WTC11 (cell line): ENCODE results near the gene CRTC2. TPM values are rescaled to one million over a fixed set of nuclear protein-coding genes. Genes with fewer than 3 reads are reported as not detected.
A peak's percentile ranks its signal among the peaks of the same experiment; 100 is the strongest.

ENCODE experiments used
- ATAC-seq: fragments of 200-7000 bp; cut with Tn5 transposase; 2 replicates; pipeline ENCODE4 v1.10.0; 2021; ENCODE audit warnings: mild to moderate bottlenecking, moderate library complexity
- CTCF ChIA-PET: fragments of 300-600 bp; sonication (Branson Sonifier 250); formaldehyde crosslinking; loops from one replicate; lab custom pipeline; 2021; ENCODE audit warnings: antibody characterized with exemption; lab: Charles Lee
- POLR2A ChIA-PET: fragments of 350-600 bp; sonication (Branson Sonifier 250); formaldehyde crosslinking; loops from one replicate; lab custom pipeline; 2021; ENCODE audit warnings: antibody characterized with exemption; lab: Charles Lee
- DNase-seq: peaks from one replicate; pipeline ENCODE4 v3.0.0; 2021; ENCODE audit warnings: low spot score
- H3K27ac Mint-ChIP-seq: 2 replicates; pipeline ENCODE4 v1.8.0; 2021; ENCODE audit warnings: mixed read lengths
- H3K27me3 Mint-ChIP-seq: 2 replicates; pipeline ENCODE4 v1.8.0; 2021; ENCODE audit warnings: low read depth, mild to moderate bottlenecking, moderate library complexity, mixed read lengths
- H3K36me3 Mint-ChIP-seq: 2 replicates; pipeline ENCODE4 v1.8.0; 2021; ENCODE audit warnings: mixed read lengths
- H3K4me1 Mint-ChIP-seq: 2 replicates; pipeline ENCODE4 v1.8.0; 2022; ENCODE audit warnings: mixed read lengths
- H3K4me3 Mint-ChIP-seq: 2 replicates; pipeline ENCODE4 v1.8.0; 2021; ENCODE audit warnings: mild to moderate bottlenecking, moderate library complexity, mixed read lengths
- H3K9me3 Mint-ChIP-seq: 2 replicates; pipeline ENCODE4 v1.8.0; 2021; ENCODE audit warnings: mixed read lengths
- CBFB ChIP-seq: sonication (generic); formaldehyde crosslinking; IDR thresholded peaks from 2 replicates; pipeline ENCODE4 v1.8.1; 2022; ENCODE audit warnings: mild to moderate bottlenecking, low read depth, missing genetic modification reagents
- FOXP1 ChIP-seq: sonication (generic); formaldehyde crosslinking; IDR thresholded peaks from 2 replicates; pipeline ENCODE4 v1.8.0; 2022; ENCODE audit warnings: missing genetic modification reagents, mild to moderate bottlenecking, moderate library complexity, borderline replicate concordance
- IRF1 ChIP-seq: sonication (generic); formaldehyde crosslinking; IDR thresholded peaks from 2 replicates; pipeline ENCODE4 v1.8.0; 2023; ENCODE audit warnings: missing genetic modification reagents
- JAZF1 ChIP-seq: fragments of 250-450 bp; sonication (Bioruptor Pico); IDR thresholded peaks from 2 replicates; pipeline ENCODE4 v1.9.0; 2021; ENCODE audit warnings: moderate library complexity, mild to moderate bottlenecking, inconsistent platforms
- KAT7 ChIP-seq: sonication (generic); formaldehyde crosslinking; IDR thresholded peaks from 2 replicates; pipeline ENCODE4 v1.8.1; 2023; ENCODE audit warnings: missing genetic modification reagents, mild to moderate bottlenecking, borderline replicate concordance
- NFYB ChIP-seq: sonication (generic); formaldehyde crosslinking; conservative IDR thresholded peaks from 2 replicates; pipeline ENCODE4 v1.8.0; 2022; ENCODE audit warnings: low read depth, missing genetic modification reagents
- PRRX2 ChIP-seq: fragments of 250-450 bp; sonication (Bioruptor Pico); IDR thresholded peaks from 2 replicates; pipeline ENCODE4 v1.8.0; 2021; ENCODE audit warnings: mild to moderate bottlenecking
- RORB ChIP-seq: fragments of 250-450 bp; sonication (Bioruptor Pico); IDR thresholded peaks from 2 replicates; pipeline ENCODE4 v1.9.0; 2021; ENCODE audit warnings: mild to moderate bottlenecking
- SP1 ChIP-seq: sonication (generic); formaldehyde crosslinking; conservative IDR thresholded peaks from 2 replicates; pipeline ENCODE4 v1.8.1; 2022; ENCODE audit warnings: missing genetic modification reagents
- STAT6 ChIP-seq: sonication (generic); formaldehyde crosslinking; conservative IDR thresholded peaks from 2 replicates; pipeline ENCODE4 v1.8.1; 2023; ENCODE audit warnings: mild to moderate bottlenecking, low read depth, missing genetic modification reagents, moderate library complexity
- TP53 ChIP-seq: sonication (generic); formaldehyde crosslinking; IDR thresholded peaks from 2 replicates; pipeline ENCODE4 v1.8.1; 2023; ENCODE audit warnings: mild to moderate bottlenecking, missing genetic modification reagents
- USF2 ChIP-seq: sonication (generic); formaldehyde crosslinking; IDR thresholded peaks from 2 replicates; pipeline ENCODE4 v1.8.1; 2023; ENCODE audit warnings: mild to moderate bottlenecking, missing genetic modification reagents, moderate library complexity
- ZNF416 ChIP-seq: fragments of 250-450 bp; sonication (Bioruptor Pico); IDR thresholded peaks from 2 replicates; pipeline ENCODE4 v1.9.0; 2021; ENCODE audit warnings: mild to moderate bottlenecking, inconsistent platforms
- ZNF425 ChIP-seq: fragments of 250-450 bp; sonication (Bioruptor Pico); conservative IDR thresholded peaks from 2 replicates; pipeline ENCODE4 v1.9.0; 2021; ENCODE audit warnings: mild to moderate bottlenecking
- total RNA-seq: library from RNA; stranded (reverse); gene quantifications from 3 replicates; pipeline ENCODE4 v1.2.3, GENCODE V29; 2021
- TF ChIP-seq, protein P1 (sequence below): sonication (generic); formaldehyde crosslinking; IDR thresholded peaks from 2 replicates; pipeline ENCODE4 v1.8.1; 2023; ENCODE audit warnings: mild to moderate bottlenecking, moderate library complexity, missing genetic modification reagents
- TF ChIP-seq, protein P2 (sequence below): sonication (generic); formaldehyde crosslinking; IDR thresholded peaks from 2 replicates; pipeline ENCODE4 v1.8.0; 2023; ENCODE audit warnings: missing genetic modification reagents, mild to moderate bottlenecking, borderline replicate concordance
- TF ChIP-seq, protein P3 (sequence below): sonication (generic); formaldehyde crosslinking; IDR thresholded peaks from 2 replicates; pipeline ENCODE4 v1.8.1; 2023; ENCODE audit warnings: mild to moderate bottlenecking, missing genetic modification reagents

CRTC2 gene
- total RNA-seq, 1 experiment from 2014 or later, result 43.7 TPM

- peak; percentile 26; the same call in 1 of the 2 replicates for TF ChIP-seq ZNF425 (CRISPR knock-in tag)
- no peak for TF ChIP-seq CBFB (CRISPR knock-in tag)
- peak; percentile 20; the same call in 1 of the 2 replicates for TF ChIP-seq USF2 (CRISPR knock-in tag)
- TF ChIP-seq ZNF416 (CRISPR knock-in tag), result peak; percentile 91
- peak; percentile 67; the same call in 1 of the 2 replicates for TF ChIP-seq PRRX2 (CRISPR knock-in tag)
- TF ChIP-seq STAT6 (CRISPR knock-in tag), result no peak
- no peak for TF ChIP-seq JAZF1 (CRISPR knock-in tag)
- TF ChIP-seq, protein P1, sequence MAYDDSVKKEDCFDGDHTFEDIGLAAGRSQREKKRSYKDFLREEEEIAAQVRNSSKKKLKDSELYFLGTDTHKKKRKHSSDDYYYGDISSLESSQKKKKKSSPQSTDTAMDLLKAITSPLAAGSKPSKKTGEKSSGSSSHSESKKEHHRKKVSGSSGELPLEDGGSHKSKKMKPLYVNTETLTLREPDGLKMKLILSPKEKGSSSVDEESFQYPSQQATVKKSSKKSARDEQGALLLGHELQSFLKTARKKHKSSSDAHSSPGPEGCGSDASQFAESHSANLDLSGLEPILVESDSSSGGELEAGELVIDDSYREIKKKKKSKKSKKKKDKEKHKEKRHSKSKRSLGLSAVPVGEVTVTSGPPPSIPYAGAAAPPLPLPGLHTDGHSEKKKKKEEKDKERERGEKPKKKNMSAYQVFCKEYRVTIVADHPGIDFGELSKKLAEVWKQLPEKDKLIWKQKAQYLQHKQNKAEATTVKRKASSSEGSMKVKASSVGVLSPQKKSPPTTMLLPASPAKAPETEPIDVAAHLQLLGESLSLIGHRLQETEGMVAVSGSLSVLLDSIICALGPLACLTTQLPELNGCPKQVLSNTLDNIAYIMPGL (CRISPR knock-in tag), result peak; percentile 92
- peak; percentile 58; the same call in 1 of the 2 replicates for TF ChIP-seq FOXP1 (CRISPR knock-in tag)
- 0 out of 2 replicates have a peak, but pooled peaks have one; percentile 71 for TF ChIP-seq KAT7 (CRISPR knock-in tag)
- TF ChIP-seq, protein P2, sequence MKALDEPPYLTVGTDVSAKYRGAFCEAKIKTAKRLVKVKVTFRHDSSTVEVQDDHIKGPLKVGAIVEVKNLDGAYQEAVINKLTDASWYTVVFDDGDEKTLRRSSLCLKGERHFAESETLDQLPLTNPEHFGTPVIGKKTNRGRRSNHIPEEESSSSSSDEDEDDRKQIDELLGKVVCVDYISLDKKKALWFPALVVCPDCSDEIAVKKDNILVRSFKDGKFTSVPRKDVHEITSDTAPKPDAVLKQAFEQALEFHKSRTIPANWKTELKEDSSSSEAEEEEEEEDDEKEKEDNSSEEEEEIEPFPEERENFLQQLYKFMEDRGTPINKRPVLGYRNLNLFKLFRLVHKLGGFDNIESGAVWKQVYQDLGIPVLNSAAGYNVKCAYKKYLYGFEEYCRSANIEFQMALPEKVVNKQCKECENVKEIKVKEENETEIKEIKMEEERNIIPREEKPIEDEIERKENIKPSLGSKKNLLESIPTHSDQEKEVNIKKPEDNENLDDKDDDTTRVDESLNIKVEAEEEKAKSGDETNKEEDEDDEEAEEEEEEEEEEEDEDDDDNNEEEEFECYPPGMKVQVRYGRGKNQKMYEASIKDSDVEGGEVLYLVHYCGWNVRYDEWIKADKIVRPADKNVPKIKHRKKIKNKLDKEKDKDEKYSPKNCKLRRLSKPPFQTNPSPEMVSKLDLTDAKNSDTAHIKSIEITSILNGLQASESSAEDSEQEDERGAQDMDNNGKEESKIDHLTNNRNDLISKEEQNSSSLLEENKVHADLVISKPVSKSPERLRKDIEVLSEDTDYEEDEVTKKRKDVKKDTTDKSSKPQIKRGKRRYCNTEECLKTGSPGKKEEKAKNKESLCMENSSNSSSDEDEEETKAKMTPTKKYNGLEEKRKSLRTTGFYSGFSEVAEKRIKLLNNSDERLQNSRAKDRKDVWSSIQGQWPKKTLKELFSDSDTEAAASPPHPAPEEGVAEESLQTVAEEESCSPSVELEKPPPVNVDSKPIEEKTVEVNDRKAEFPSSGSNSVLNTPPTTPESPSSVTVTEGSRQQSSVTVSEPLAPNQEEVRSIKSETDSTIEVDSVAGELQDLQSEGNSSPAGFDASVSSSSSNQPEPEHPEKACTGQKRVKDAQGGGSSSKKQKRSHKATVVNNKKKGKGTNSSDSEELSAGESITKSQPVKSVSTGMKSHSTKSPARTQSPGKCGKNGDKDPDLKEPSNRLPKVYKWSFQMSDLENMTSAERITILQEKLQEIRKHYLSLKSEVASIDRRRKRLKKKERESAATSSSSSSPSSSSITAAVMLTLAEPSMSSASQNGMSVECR (CRISPR knock-in tag), result peak; percentile 69
These were observed at the start of gene CRTC2 (continued) for GRCh38 chr1:153958111-153958960.

DNA sequence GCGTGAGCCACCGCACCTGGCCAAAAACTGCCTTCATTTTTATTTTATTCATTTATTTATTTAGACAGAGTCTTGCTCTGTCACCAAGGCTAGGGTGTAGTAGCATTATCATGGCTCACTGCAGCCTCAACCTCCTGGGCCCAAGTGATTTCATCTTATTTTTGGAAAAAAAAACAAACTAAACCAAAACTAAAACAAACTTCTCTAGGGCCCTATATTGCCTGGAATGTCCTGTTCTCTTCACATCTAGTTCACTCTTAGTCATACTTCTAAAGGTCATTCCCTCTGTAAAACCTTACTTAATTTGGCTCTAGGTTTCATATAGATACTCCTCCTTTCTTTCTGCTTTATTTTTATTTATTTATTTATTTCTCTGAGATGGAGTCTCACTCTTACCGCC, 47.7 kb upstream of the CRTC2 start:
- Mint-ChIP-seq H3K4me1 (no peaks in the 10 kb centered on the region), H3K4me3 (no peak overlapping the region), H3K27me3 (no peaks in the 10 kb centered on the region), H3K27ac (no peak overlapping the region), H3K9me3 (no peaks in the 10 kb centered on the region), H3K36me3 (no peaks in the 10 kb centered on the region)
- CTCF ChIA-PET, result no interaction called here
- no peak for DNase-seq
- TF ChIP-seq, protein P3, sequence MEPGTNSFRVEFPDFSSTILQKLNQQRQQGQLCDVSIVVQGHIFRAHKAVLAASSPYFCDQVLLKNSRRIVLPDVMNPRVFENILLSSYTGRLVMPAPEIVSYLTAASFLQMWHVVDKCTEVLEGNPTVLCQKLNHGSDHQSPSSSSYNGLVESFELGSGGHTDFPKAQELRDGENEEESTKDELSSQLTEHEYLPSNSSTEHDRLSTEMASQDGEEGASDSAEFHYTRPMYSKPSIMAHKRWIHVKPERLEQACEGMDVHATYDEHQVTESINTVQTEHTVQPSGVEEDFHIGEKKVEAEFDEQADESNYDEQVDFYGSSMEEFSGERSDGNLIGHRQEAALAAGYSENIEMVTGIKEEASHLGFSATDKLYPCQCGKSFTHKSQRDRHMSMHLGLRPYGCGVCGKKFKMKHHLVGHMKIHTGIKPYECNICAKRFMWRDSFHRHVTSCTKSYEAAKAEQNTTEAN, result no peak
- TF ChIP-seq NFYB (CRISPR knock-in tag) (no peak), IRF1 (CRISPR knock-in tag) (no peak), TP53 (CRISPR knock-in tag) (no peak), RORB (no peak), SP1 (CRISPR knock-in tag) (no peak)
- POLR2A ChIA-PET, result no interaction called here
- no peak for ATAC-seq
